HEK293 (cell line): ENCODE results near the gene AKR1A1.

Source experiments
- AEBP2 ChIP-seq: fragments of 450-650 bp; formaldehyde crosslinking; IDR thresholded peaks from 2 replicates; pipeline ENCODE4 v1.5.1; 2016; ENCODE audit warnings: missing biosample characterization, missing genetic modification characterization, borderline replicate concordance
- BCL11A ChIP-seq: fragments of 450-650 bp; formaldehyde crosslinking; IDR thresholded peaks from 2 replicates; pipeline ENCODE4 v1.5.1; 2016; ENCODE audit warnings: low read depth, missing biosample characterization, missing genetic modification characterization
- BCL11B ChIP-seq: fragments of 450-650 bp; formaldehyde crosslinking; IDR thresholded peaks from 2 replicates; pipeline ENCODE4 v1.5.1; 2016; ENCODE audit warnings: low read depth, missing biosample characterization, missing genetic modification characterization
- KLF10 ChIP-seq: fragments of 450-650 bp; IDR thresholded peaks from 2 replicates; pipeline ENCODE4 v1.5.1; 2018; ENCODE audit warnings: missing biosample characterization, mild to moderate bottlenecking, missing genetic modification characterization
- KLF16 ChIP-seq: fragments of 450-650 bp; formaldehyde crosslinking; IDR thresholded peaks from 2 replicates; pipeline ENCODE4 v1.5.1; 2017; ENCODE audit warnings: missing biosample characterization, missing genetic modification characterization
- KLF7 ChIP-seq: fragments of 450-650 bp; formaldehyde crosslinking; IDR thresholded peaks from 2 replicates; pipeline ENCODE4 v1.5.1; 2016; ENCODE audit warnings: missing biosample characterization, missing genetic modification characterization, borderline replicate concordance
- SCRT2 ChIP-seq: fragments of 450-650 bp; formaldehyde crosslinking; IDR thresholded peaks from 2 replicates; pipeline ENCODE4 v1.5.1; 2016; ENCODE audit warnings: missing biosample characterization, missing genetic modification characterization
- SP2 ChIP-seq: fragments of 450-650 bp; formaldehyde crosslinking; IDR thresholded peaks from 2 replicates; pipeline ENCODE4 v1.5.1; 2016; ENCODE audit warnings: missing biosample characterization, missing genetic modification characterization
- TRIM28 ChIP-seq: IDR thresholded peaks from 2 replicates; pipeline ENCODE4 v1.6.1; 2011; ENCODE audit warnings: low read length, control low read depth, borderline replicate concordance
- YY1 ChIP-seq: fragments of 450-650 bp; formaldehyde crosslinking; IDR thresholded peaks from 2 replicates; pipeline ENCODE4 v1.5.1; 2018; ENCODE audit warnings: missing biosample characterization, missing genetic modification characterization
- ZBTB7A ChIP-seq: fragments of 450-650 bp; formaldehyde crosslinking; IDR thresholded peaks from 2 replicates; pipeline ENCODE4 v1.5.1; 2016; ENCODE audit warnings: low read depth, missing biosample characterization, missing genetic modification characterization
- ZEB2 ChIP-seq: fragments of 450-650 bp; formaldehyde crosslinking; IDR thresholded peaks from 2 replicates; pipeline ENCODE4 v1.5.1; 2016; ENCODE audit warnings: missing biosample characterization, missing genetic modification characterization
- ZFHX2 ChIP-seq: fragments of 450-650 bp; formaldehyde crosslinking; conservative IDR thresholded peaks from 2 replicates; pipeline ENCODE4 v1.5.1; 2016; ENCODE audit warnings: missing biosample characterization, missing genetic modification characterization
- ZFP69B ChIP-seq: fragments of 450-650 bp; formaldehyde crosslinking; IDR thresholded peaks from 2 replicates; pipeline ENCODE4 v1.5.1; 2016; ENCODE audit warnings: missing biosample characterization, missing genetic modification characterization
- ZNF112 ChIP-seq: fragments of 450-650 bp; formaldehyde crosslinking; IDR thresholded peaks from 2 replicates; pipeline ENCODE4 v1.5.0; 2017; ENCODE audit warnings: missing biosample characterization, missing genetic modification characterization
- ZNF157 ChIP-seq: fragments of 450-650 bp; formaldehyde crosslinking; IDR thresholded peaks from 2 replicates; pipeline ENCODE4 v1.5.1; 2016; ENCODE audit warnings: missing biosample characterization, missing genetic modification characterization
- ZNF23 ChIP-seq: fragments of 450-650 bp; formaldehyde crosslinking; IDR thresholded peaks from 2 replicates; pipeline ENCODE4 v1.5.1; 2016; ENCODE audit warnings: missing biosample characterization, missing genetic modification characterization, borderline replicate concordance
- ZNF488 ChIP-seq: fragments of 450-650 bp; formaldehyde crosslinking; IDR thresholded peaks from 2 replicates; pipeline ENCODE4 v1.5.1; 2016; ENCODE audit warnings: missing biosample characterization, missing genetic modification characterization
- ZNF530 ChIP-seq: fragments of 450-650 bp; formaldehyde crosslinking; IDR thresholded peaks from 2 replicates; pipeline ENCODE4 v1.5.1; 2016; ENCODE audit warnings: low read depth, missing biosample characterization, missing genetic modification characterization
- ZNF561 ChIP-seq: fragments of 450-650 bp; IDR thresholded peaks from 2 replicates; pipeline ENCODE4 v1.5.1; 2018; ENCODE audit warnings: missing biosample characterization, missing genetic modification characterization, borderline replicate concordance
- ZNF610 ChIP-seq: fragments of 450-650 bp; formaldehyde crosslinking; IDR thresholded peaks from 2 replicates; pipeline ENCODE4 v1.5.1; 2016; ENCODE audit warnings: missing biosample characterization, missing genetic modification characterization, borderline replicate concordance
- ZNF677 ChIP-seq: fragments of 450-650 bp; IDR thresholded peaks from 2 replicates; pipeline ENCODE4 v1.5.0; 2018; ENCODE audit warnings: missing biosample characterization, mild to moderate bottlenecking, missing genetic modification characterization, moderate library complexity
- ZNF777 ChIP-seq: fragments of 450-650 bp; formaldehyde crosslinking; IDR thresholded peaks from 2 replicates; pipeline ENCODE4 v1.5.1; 2017; ENCODE audit warnings: missing biosample characterization, missing genetic modification characterization, borderline replicate concordance
- ZNF791 ChIP-seq: fragments of 450-650 bp; formaldehyde crosslinking; IDR thresholded peaks from 2 replicates; pipeline ENCODE4 v1.5.1; 2016; ENCODE audit warnings: missing biosample characterization, missing genetic modification characterization
- ZSCAN30 ChIP-seq: fragments of 450-650 bp; IDR thresholded peaks from 2 replicates; pipeline ENCODE4 v1.5.1; 2018; ENCODE audit warnings: missing biosample characterization, mild to moderate bottlenecking, missing genetic modification characterization, moderate library complexity
- ZXDB ChIP-seq: fragments of 450-650 bp; formaldehyde crosslinking; IDR thresholded peaks from 2 replicates; pipeline ENCODE4 v1.5.1; 2016; ENCODE audit warnings: missing biosample characterization, missing genetic modification characterization
- TF ChIP-seq, protein P1 (sequence below): fragments of 450-650 bp; formaldehyde crosslinking; IDR thresholded peaks from 2 replicates; pipeline ENCODE4 v1.5.1; 2016; ENCODE audit warnings: missing biosample characterization, missing genetic modification characterization
- TF ChIP-seq, protein P2 (sequence below): IDR thresholded peaks from 2 replicates; pipeline ENCODE4 v1.6.1; 2011; ENCODE audit warnings: mild to moderate bottlenecking, low read depth, low read length, borderline replicate concordance
- TF ChIP-seq, protein P3 (sequence below): fragments of 450-650 bp; formaldehyde crosslinking; conservative IDR thresholded peaks from 2 replicates; pipeline ENCODE4 v1.5.1; 2016; ENCODE audit warnings: low read depth, missing biosample characterization, missing genetic modification characterization

The AKR1A1 gene

GRCh38 chr1:45583666-45584350, 33.2 kb downstream of the AKR1A1 start, which contains the start of gene NASP (continued):
- no peak for TF ChIP-seq TRIM28
- TF ChIP-seq ZNF677, result no peak
- no peak; the same call in 1 of the 2 replicates for TF ChIP-seq ZSCAN30 (tag by site-specific recombination)
- TF ChIP-seq ZNF610 (tag by site-specific recombination), result peak; percentile 54
- peak; percentile 80 for TF ChIP-seq SP2 (tag by site-specific recombination)
- TF ChIP-seq ZEB2 (tag by site-specific recombination), result no peak; the same call in 1 of the 2 replicates
- TF ChIP-seq KLF7 (tag by site-specific recombination), result no peak; the same call in none of the 2 replicates
- 0 out of 2 replicates have a peak, but pooled peaks have one; percentile 72 for TF ChIP-seq BCL11B (tag by site-specific recombination)
- TF ChIP-seq BCL11A (tag by site-specific recombination), result peak; percentile 57; the same call in 1 of the 2 replicates
- 0 out of 2 replicates have a peak, but pooled peaks have one; percentile 85 for TF ChIP-seq ZBTB7A (tag by site-specific recombination)
- TF ChIP-seq, protein P1, sequence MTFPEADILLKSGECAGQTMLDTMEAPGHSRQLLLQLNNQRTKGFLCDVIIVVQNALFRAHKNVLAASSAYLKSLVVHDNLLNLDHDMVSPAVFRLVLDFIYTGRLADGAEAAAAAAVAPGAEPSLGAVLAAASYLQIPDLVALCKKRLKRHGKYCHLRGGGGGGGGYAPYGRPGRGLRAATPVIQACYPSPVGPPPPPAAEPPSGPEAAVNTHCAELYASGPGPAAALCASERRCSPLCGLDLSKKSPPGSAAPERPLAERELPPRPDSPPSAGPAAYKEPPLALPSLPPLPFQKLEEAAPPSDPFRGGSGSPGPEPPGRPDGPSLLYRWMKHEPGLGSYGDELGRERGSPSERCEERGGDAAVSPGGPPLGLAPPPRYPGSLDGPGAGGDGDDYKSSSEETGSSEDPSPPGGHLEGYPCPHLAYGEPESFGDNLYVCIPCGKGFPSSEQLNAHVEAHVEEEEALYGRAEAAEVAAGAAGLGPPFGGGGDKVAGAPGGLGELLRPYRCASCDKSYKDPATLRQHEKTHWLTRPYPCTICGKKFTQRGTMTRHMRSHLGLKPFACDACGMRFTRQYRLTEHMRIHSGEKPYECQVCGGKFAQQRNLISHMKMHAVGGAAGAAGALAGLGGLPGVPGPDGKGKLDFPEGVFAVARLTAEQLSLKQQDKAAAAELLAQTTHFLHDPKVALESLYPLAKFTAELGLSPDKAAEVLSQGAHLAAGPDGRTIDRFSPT (tag by site-specific recombination), result no peak; the same call in 1 of the 2 replicates
- no peak for TF ChIP-seq SCRT2
- no peak for TF ChIP-seq ZNF23 (tag by site-specific recombination)
- TF ChIP-seq ZNF791 (tag by site-specific recombination), result no peak
- peak; percentile 55; the same call in 1 of the 2 replicates for TF ChIP-seq KLF16 (tag by site-specific recombination)
- peak; percentile 50; the same call in 1 of the 2 replicates for TF ChIP-seq ZFP69B
- no peak for TF ChIP-seq ZNF157 (tag by site-specific recombination)
- TF ChIP-seq ZNF777 (tag by site-specific recombination), result 0 out of 2 replicates have a peak, but pooled peaks have one; percentile 27
- TF ChIP-seq AEBP2 (tag by site-specific recombination), result no peak
- TF ChIP-seq ZNF112 (tag by site-specific recombination), result no peak
- TF ChIP-seq ZFHX2, result peak; percentile 46; the same call in 1 of the 2 replicates
- TF ChIP-seq, protein P2, sequence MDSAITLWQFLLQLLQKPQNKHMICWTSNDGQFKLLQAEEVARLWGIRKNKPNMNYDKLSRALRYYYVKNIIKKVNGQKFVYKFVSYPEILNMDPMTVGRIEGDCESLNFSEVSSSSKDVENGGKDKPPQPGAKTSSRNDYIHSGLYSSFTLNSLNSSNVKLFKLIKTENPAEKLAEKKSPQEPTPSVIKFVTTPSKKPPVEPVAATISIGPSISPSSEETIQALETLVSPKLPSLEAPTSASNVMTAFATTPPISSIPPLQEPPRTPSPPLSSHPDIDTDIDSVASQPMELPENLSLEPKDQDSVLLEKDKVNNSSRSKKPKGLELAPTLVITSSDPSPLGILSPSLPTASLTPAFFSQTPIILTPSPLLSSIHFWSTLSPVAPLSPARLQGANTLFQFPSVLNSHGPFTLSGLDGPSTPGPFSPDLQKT, result peak; percentile 82
- no peak for TF ChIP-seq ZNF530 (tag by site-specific recombination)
- TF ChIP-seq ZNF561 (tag by site-specific recombination), result no peak
- TF ChIP-seq, protein P3, sequence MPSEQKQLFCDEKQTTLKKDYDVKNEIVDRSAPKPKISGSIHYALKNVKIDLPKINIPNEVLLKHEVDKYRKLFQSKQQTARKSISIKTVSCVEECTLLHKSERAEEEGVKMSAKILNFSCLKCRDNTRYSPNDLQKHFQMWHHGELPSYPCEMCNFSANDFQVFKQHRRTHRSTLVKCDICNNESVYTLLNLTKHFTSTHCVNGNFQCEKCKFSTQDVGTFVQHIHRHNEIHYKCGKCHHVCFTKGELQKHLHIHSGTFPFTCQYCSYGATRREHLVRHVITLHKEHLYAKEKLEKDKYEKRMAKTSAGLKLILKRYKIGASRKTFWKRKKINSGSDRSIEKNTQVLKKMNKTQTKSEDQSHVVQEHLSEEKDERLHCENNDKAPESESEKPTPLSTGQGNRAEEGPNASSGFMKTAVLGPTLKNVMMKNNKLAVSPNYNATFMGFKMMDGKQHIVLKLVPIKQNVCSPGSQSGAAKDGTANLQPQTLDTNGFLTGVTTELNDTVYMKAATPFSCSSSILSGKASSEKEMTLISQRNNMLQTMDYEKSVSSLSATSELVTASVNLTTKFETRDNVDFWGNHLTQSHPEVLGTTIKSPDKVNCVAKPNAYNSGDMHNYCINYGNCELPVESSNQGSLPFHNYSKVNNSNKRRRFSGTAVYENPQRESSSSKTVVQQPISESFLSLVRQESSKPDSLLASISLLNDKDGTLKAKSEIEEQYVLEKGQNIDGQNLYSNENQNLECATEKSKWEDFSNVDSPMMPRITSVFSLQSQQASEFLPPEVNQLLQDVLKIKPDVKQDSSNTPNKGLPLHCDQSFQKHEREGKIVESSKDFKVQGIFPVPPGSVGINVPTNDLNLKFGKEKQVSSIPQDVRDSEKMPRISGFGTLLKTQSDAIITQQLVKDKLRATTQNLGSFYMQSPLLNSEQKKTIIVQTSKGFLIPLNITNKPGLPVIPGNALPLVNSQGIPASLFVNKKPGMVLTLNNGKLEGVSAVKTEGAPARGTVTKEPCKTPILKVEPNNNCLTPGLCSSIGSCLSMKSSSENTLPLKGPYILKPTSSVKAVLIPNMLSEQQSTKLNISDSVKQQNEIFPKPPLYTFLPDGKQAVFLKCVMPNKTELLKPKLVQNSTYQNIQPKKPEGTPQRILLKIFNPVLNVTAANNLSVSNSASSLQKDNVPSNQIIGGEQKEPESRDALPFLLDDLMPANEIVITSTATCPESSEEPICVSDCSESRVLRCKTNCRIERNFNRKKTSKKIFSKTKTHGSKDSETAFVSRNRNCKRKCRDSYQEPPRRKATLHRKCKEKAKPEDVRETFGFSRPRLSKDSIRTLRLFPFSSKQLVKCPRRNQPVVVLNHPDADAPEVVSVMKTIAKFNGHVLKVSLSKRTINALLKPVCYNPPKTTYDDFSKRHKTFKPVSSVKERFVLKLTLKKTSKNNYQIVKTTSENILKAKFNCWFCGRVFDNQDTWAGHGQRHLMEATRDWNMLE, result peak; percentile 15; the same call in 1 of the 2 replicates
- TF ChIP-seq YY1 (tag by site-specific recombination), result peak; percentile 94
- peak; percentile 95 for TF ChIP-seq ZXDB
- TF ChIP-seq KLF10 (tag by site-specific recombination), result no peak; the same call in none of the 2 replicates
- no peak for TF ChIP-seq ZNF488 (tag by site-specific recombination)
